ENCODE measurements around the gene EFR3B.
"Not testable (repeated sequence)": the region's sequence is repeated elsewhere in the genome, so short reads cannot be mapped to it uniquely, and the experiment has no call there.

GRCh38 chr2:25162061-25162460 is 120.2 kb downstream of the EFR3B start:
- TF ChIP-seq CTCF (conservative IDR thresholded peaks at IDR 0.05; ENCODE audit: low read length); EZH2phosphoT487 (IDR thresholded peaks at IDR 0.05; ENCODE audit: borderline replicate concordance, low read depth, low read length): not testable (repeated sequence)

All from OCI-LY7 (cell line).